SK-N-SH (cell line): ENCODE data around the gene GPR39. TPM values are rescaled to one million over a fixed set of nuclear protein-coding genes. Genes with fewer than 3 reads are reported as not detected.

Experiments
- CTCF ChIA-PET: fragments of 300-600, 350-600 bp; formaldehyde crosslinking; extraction: SDS; loops from one replicate; lab custom pipeline; 2021; lab: Yijun Ruan, JAX
- POLR2A ChIA-PET: fragments of 350-600 bp; sonication (Branson Sonifier 250); formaldehyde crosslinking; extraction: SDS; loops from one replicate; lab custom pipeline; 2020; ENCODE audit warnings: antibody characterized with exemption, inconsistent platforms; lab: Yijun Ruan, JAX
- DNase-seq: peaks from one replicate; pipeline ENCODE4 v3.0.0; 2012
- H2AFZ ChIP-seq: fragments of 200-600 bp; sonication (generic); 2 replicates; pipeline ENCODE4 v1.8.1; 2016; ENCODE audit warnings: antibody characterized with exemption, mild to moderate bottlenecking, low read depth
- H3F3A ChIP-seq: fragments of 200-600 bp; sonication (generic); replicated peaks from 2 replicates; pipeline ENCODE3; 2016; ENCODE audit warnings: antibody characterized with exemption, mild to moderate bottlenecking; ENCODE audit not compliant: insufficient read depth
- H3K27ac ChIP-seq, 2 experiments: fragments of 200-500 bp in 1 of 2; fragments of 200-600 bp in 1 of 2; sonication (Bioruptor generic) in 1 of 2; sonication (generic), shearing (Covaris generic) in 1 of 2; 2 replicates each; pipeline versions ENCODE4 v1.5.1 to v1.6.1; 2014 to 2016; ENCODE audit warnings: low read depth in 2 of 2, inconsistent platforms in 1 of 2, low read length in 1 of 2, mild to moderate bottlenecking in 1 of 2, mixed read lengths in 1 of 2
- H3K27me3 ChIP-seq: fragments of 200-600 bp; sonication (generic), shearing (Covaris generic); 2 replicates; pipeline ENCODE4 v1.6.1; 2016; ENCODE audit warnings: mixed run types; ENCODE audit not compliant: insufficient read depth
- H3K36me3 ChIP-seq, 2 experiments: fragments of 200-500 bp in 1 of 2; fragments of 200-600 bp in 1 of 2; sonication (Bioruptor generic) in 1 of 2; sonication (generic) in 1 of 2; replicated peaks in 1 of 2; 2 replicates each; pipeline versions ENCODE3 to v1.5.1; 2014 to 2016; ENCODE audit warnings: low read length in 1 of 2, mild to moderate bottlenecking in 1 of 2; ENCODE audit not compliant: insufficient read depth in 2 of 2, control insufficient read depth in 1 of 2
- H3K4me1 ChIP-seq, 2 experiments: fragments of 200-500 bp in 1 of 2; fragments of 200-600 bp in 1 of 2; sonication (Bioruptor generic) in 1 of 2; sonication (generic), shearing (Covaris generic) in 1 of 2; 2 replicates each; pipeline versions ENCODE4 v1.5.1 to v1.6.1; 2014 to 2016; ENCODE audit warnings: low read depth in 1 of 2, low read length in 1 of 2, mixed run types in 1 of 2; ENCODE audit not compliant: insufficient read depth in 2 of 2, control insufficient read depth in 1 of 2
- H3K4me2 ChIP-seq: fragments of 200-600 bp; sonication (generic), shearing (Covaris generic); 2 replicates; pipeline ENCODE4 v1.6.1; 2017; ENCODE audit warnings: mixed run types
- H3K4me3 ChIP-seq, 2 experiments: fragments of 200-500 bp in 1 of 2; fragments of 200-600 bp in 1 of 2; sonication (Bioruptor generic) in 1 of 2; sonication (generic), shearing (Covaris generic) in 1 of 2; 2 replicates each; pipeline versions ENCODE4 v1.5.1 to v1.8.1; 2014 to 2016; ENCODE audit warnings: low read depth in 2 of 2, inconsistent platforms in 1 of 2, low read length in 1 of 2, mild to moderate bottlenecking in 1 of 2, mixed read lengths in 1 of 2, moderate library complexity in 1 of 2
- H3K79me2 ChIP-seq: fragments of 200-600 bp; sonication (generic); 2 replicates; pipeline ENCODE4 v1.8.1; 2017; ENCODE audit warnings: mild to moderate bottlenecking; ENCODE audit not compliant: insufficient read depth
- H3K9ac ChIP-seq: fragments of 200-600 bp; sonication (generic); 2 replicates; pipeline ENCODE4 v1.6.1; 2017; ENCODE audit warnings: mixed run types
- H3K9me2 ChIP-seq: fragments of 200-600 bp; sonication (generic); 2 replicates; pipeline ENCODE4 v1.6.1; 2017; ENCODE audit warnings: mixed run types
- H3K9me3 ChIP-seq: fragments of 200-600 bp; sonication (generic); 2 replicates; pipeline ENCODE4 v1.6.1; 2017; ENCODE audit warnings: mixed run types, mild to moderate bottlenecking, moderate library complexity
- H4K20me1 ChIP-seq: fragments of 200-600 bp; sonication (generic); 2 replicates; pipeline ENCODE4 v1.6.1; 2017; ENCODE audit warnings: mild to moderate bottlenecking, mixed run types; ENCODE audit not compliant: insufficient read depth
- CHD2 ChIP-seq: fragments of 150-350 bp; IDR thresholded peaks from 2 replicates; pipeline ENCODE4 v1.6.1; 2018; ENCODE audit warnings: low read length; ENCODE audit not compliant: partially characterized antibody
- CTCF ChIP-seq: fragments of 200-600 bp; sonication (generic); IDR thresholded peaks from 2 replicates; pipeline ENCODE4 v1.6.1; 2017; ENCODE audit warnings: antibody characterized with exemption, mild to moderate bottlenecking, moderate library complexity
- EP300 ChIP-seq, 2 experiments: IDR thresholded peaks; 2 replicates each; pipeline versions ENCODE4 v1.4.0 to v1.6.1; 2012; ENCODE audit warnings: borderline replicate concordance in 1 of 2, low read depth in 1 of 2, low read length in 1 of 2
- EZH2phosphoT487 ChIP-seq: fragments of 200-600 bp; sonication (generic); IDR thresholded peaks from 2 replicates; pipeline ENCODE4 v1.6.1; 2017; ENCODE audit warnings: low read depth, mixed run types, mild to moderate bottlenecking, antibody characterized with exemption, moderate library complexity, borderline replicate concordance
- FOSL2 ChIP-seq: IDR thresholded peaks from 2 replicates; pipeline ENCODE4 v1.4.0; 2012; ENCODE audit warnings: low read depth, mild to moderate bottlenecking, moderate library complexity, borderline replicate concordance
- MEF2A ChIP-seq: IDR thresholded peaks from 2 replicates; pipeline ENCODE4 v1.4.0; 2012; ENCODE audit warnings: low read depth, borderline replicate concordance
- MXI1 ChIP-seq: IDR thresholded peaks from 2 replicates; pipeline ENCODE4 v1.6.1; 2012; ENCODE audit warnings: mild to moderate bottlenecking, low read depth, low read length, improper control_type of control experiment
- NFIC ChIP-seq: IDR thresholded peaks from 2 replicates; pipeline ENCODE4 v1.4.0; 2012; ENCODE audit warnings: borderline replicate concordance
- NRF1 ChIP-seq: IDR thresholded peaks from 2 replicates; pipeline ENCODE4 v1.6.1; 2012; ENCODE audit warnings: low read depth, mild to moderate bottlenecking, low read length
- RAD21 ChIP-seq: IDR thresholded peaks from 2 replicates; pipeline ENCODE4 v1.6.1; 2012; ENCODE audit warnings: mild to moderate bottlenecking, low read length
- RCOR1 ChIP-seq: fragments of 150-350 bp; IDR thresholded peaks from 2 replicates; pipeline ENCODE4 v1.6.1; 2017; ENCODE audit warnings: antibody characterized with exemption, low read length
- RFX5 ChIP-seq: IDR thresholded peaks from 2 replicates; pipeline ENCODE4 v1.6.1; 2012; ENCODE audit warnings: mild to moderate bottlenecking, improper control_type of control experiment, low read length
- SIN3A ChIP-seq: IDR thresholded peaks from 2 replicates; pipeline ENCODE4 v1.6.1; 2012; ENCODE audit warnings: low read depth, mild to moderate bottlenecking, low read length, moderate library complexity, borderline replicate concordance
- TAF1 ChIP-seq: IDR thresholded peaks from 2 replicates; pipeline ENCODE4 v1.6.1; 2012; ENCODE audit warnings: low read depth, mild to moderate bottlenecking, low read length, moderate library complexity, borderline replicate concordance
- TEAD4 ChIP-seq: IDR thresholded peaks from 2 replicates; pipeline ENCODE4 v1.4.0; 2012; ENCODE audit warnings: mild to moderate bottlenecking, borderline replicate concordance; ENCODE audit not compliant: insufficient read depth
- ZBTB33 ChIP-seq: IDR thresholded peaks from 2 replicates; pipeline ENCODE4 v1.4.0; 2012; ENCODE audit warnings: low read depth, borderline replicate concordance
- WGBS: methylation state at CpG from one replicate; pipeline ENCODE4 v1.1.6; 2017; ENCODE audit warnings: low lambda C conversion rate; 5-methylcytosine and 5-hydroxymethylcytosine counted together
- polyA plus RNA-seq, 3 experiments: library from polyadenylated mRNA; depleted of rRNA; stranded (reverse); fragments of >200 nt; gene quantifications; 2 replicates each; pipeline ENCODE4 v1.2.3, GENCODE V29; 2012

GPR39 gene
- polyA plus RNA-seq, 1 of the 3 experiments (the other 2 are of a cell fraction), result 2.3 TPM

- Histone ChIP-seq H4K20me1 (no peaks in the 10 kb centered on the region), H3K9me2 (no peaks in the 10 kb centered on the region), H3K79me2 (no peaks in the 10 kb centered on the region), H3K27me3 (no peaks in the 10 kb centered on the region), H3K4me2 (no peak overlapping the region), H3K36me3 (no peaks in the 10 kb centered on the region), H3K9me3 (no peaks in the 10 kb centered on the region), H2AFZ (no peak overlapping the region), H3K27ac (no peak overlapping the region), H3F3A (no peaks in the 10 kb centered on the region), H3K4me3 (no peak overlapping the region), H3K9ac (no peak overlapping the region), H3K4me1 (no peaks in the 10 kb centered on the region)
- 20% methylated on average over 3 of the region's 3 CpGs for WGBS
- TF ChIP-seq TEAD4 (no peak), SIN3A (no peak), EP300 (IDR thresholded peaks at IDR 0.05; ENCODE audit: borderline replicate concordance in 1 of 2, low read depth in 1 of 2, low read length in 1 of 2) (no peak)
- DNase-seq, result no peak
- ChIA-PET POLR2A (no interaction called here), CTCF (no interaction called here)
Measured at GRCh38 chr2:132391378-132391777, 25.2 kb upstream of the GPR39 start.

- DNase-seq, result no peak
- Histone ChIP-seq H3K27ac (no peak overlapping the region), H3K79me2 (no peaks in the 10 kb centered on the region), H3K9me3 (no peaks in the 10 kb centered on the region), H3K9me2 (no peaks in the 10 kb centered on the region), H3F3A (no peaks in the 10 kb centered on the region), H3K36me3 (no peaks in the 10 kb centered on the region), H3K4me3 (no peak overlapping the region), H3K4me1 (no peaks in the 10 kb centered on the region), H3K4me2 (no peak overlapping the region), H2AFZ (no peak overlapping the region), H3K9ac (no peak overlapping the region), H4K20me1 (no peaks in the 10 kb centered on the region), H3K27me3 (no peaks in the 10 kb centered on the region)
- ChIA-PET POLR2A (no interaction called here), CTCF (no interaction called here)
- TF ChIP-seq RCOR1 (no peak), FOSL2 (no peak), CTCF (no peak), NFIC (no peak), RAD21 (no peak), SIN3A (no peak), TAF1 (no peak), RFX5 (no peak), MXI1 (no peak), EZH2phosphoT487 (no peak), MEF2A (no peak), ZBTB33 (no peak), NRF1 (no peak), CHD2 (no peak)
- WGBS, result 5% methylated on average over 2 of the region's 2 CpGs
Measured at GRCh38 chr2:132392221-132392620, 24.4 kb upstream of the GPR39 start.
